Fibroblast of pulmonary artery (primary cell): ENCODE results near the gene ADORA2B.
A peak's percentile ranks its signal among the peaks of the same experiment; 100 is the strongest.

ENCODE experiments used
- DNase-seq: peaks from one replicate; pipeline ENCODE4 v3.0.0-alpha.2; 2010; ENCODE audit warnings: low read depth
- H3K4me3 ChIP-seq: replicated peaks from 2 replicates; pipeline ENCODE4 v1.5.1; 2011; ENCODE audit warnings: low read depth, mild to moderate bottlenecking, control low read depth, low read length, moderate library complexity
- CTCF ChIP-seq: IDR thresholded peaks from 2 replicates; pipeline ENCODE4 v1.5.1; 2011; ENCODE audit warnings: mild to moderate bottlenecking, control low read depth, low read length, inconsistent platforms; ENCODE audit errors: missing control alignments

ADORA2B gene

GRCh38 chr17:15947271-15947670, 2.3 kb downstream of the ADORA2B start:
- H3K4me3 ChIP-seq = peak overlapping the region; percentile 89

GRCh38 chr17:15947976-15948752, 3.2 kb downstream of the ADORA2B start:
- no peak for DNase-seq
- H3K4me3 ChIP-seq = peak overlapping the region; percentile 89
- no peak for TF ChIP-seq CTCF

More at GRCh38 chr17:15947271-15947670, 2.3 kb downstream of the ADORA2B start:
- no peak for TF ChIP-seq CTCF
- peak; percentile 45 for DNase-seq

GRCh38 chr17:15951368-15952047, 6.6 kb downstream of the ADORA2B start:
- H3K4me3 ChIP-seq = no peak overlapping the region
- DNase-seq = no peak
- TF ChIP-seq CTCF = no peak

- no peak for DNase-seq
- no peak overlapping the region for H3K4me3 ChIP-seq
- TF ChIP-seq CTCF = no peak
Measured at GRCh38 chr17:15952048-15952532, 7.2 kb downstream of the ADORA2B start.

- DNase-seq = no peak
- no peak overlapping the region for H3K4me3 ChIP-seq
- TF ChIP-seq CTCF = no peak
Measured at GRCh38 chr17:15952916-15953790, 8.2 kb downstream of the ADORA2B start.

- no peak overlapping the region for H3K4me3 ChIP-seq
- no peak for TF ChIP-seq CTCF
- DNase-seq = peak; percentile 85
Measured at GRCh38 chr17:15954222-15954621, 9.3 kb downstream of the ADORA2B start.
